CD14-positive monocyte (primary cell): ENCODE measurements around the gene PRKN. TPM values are rescaled to one million over a fixed set of nuclear protein-coding genes. Genes with fewer than 3 reads are reported as not detected.

ENCODE experiments used
- DNase-seq, 3 donors: peaks; one replicate each; pipeline ENCODE4 v3.0.0-alpha.2; 2011 to 2022
- H2AFZ ChIP-seq: 2 replicates; pipeline ENCODE4 v1.6.0; 2012; ENCODE audit warnings: mild to moderate bottlenecking, low read depth, low read length, inconsistent platforms; ENCODE audit not compliant: insufficient read depth, poor library complexity, severe bottlenecking
- H3K27ac ChIP-seq, 2 donors: 1 replicate in 1 of 2; 2 replicates in 1 of 2; pipeline ENCODE4 v1.5.1; 2012 to 2013; ENCODE audit warnings: low read length in 2 of 2, control low read depth in 1 of 2, inconsistent platforms in 1 of 2, low read depth in 1 of 2, mild to moderate bottlenecking in 1 of 2
- H3K27me3 ChIP-seq, 2 donors: one replicate each; pipeline versions ENCODE4 v1.6.0 to v1.6.1; 2011 to 2013; ENCODE audit warnings: low read length in 2 of 2; ENCODE audit not compliant: control insufficient read depth in 2 of 2, insufficient read depth in 2 of 2
- H3K36me3 ChIP-seq, 2 donors: replicated peaks in 1 of 2; 1 replicate in 1 of 2; 2 replicates in 1 of 2; pipeline versions ENCODE4 v1.5.1 to v1.6.1; 2012 to 2013; ENCODE audit warnings: low read length in 2 of 2, control low read depth in 1 of 2, inconsistent platforms in 1 of 2, mild to moderate bottlenecking in 1 of 2; ENCODE audit not compliant: insufficient read depth in 2 of 2, control insufficient read depth in 1 of 2
- H3K4me1 ChIP-seq, 2 donors: 1 replicate in 1 of 2; 2 replicates in 1 of 2; pipeline versions ENCODE4 v1.5.1 to v1.6.1; 2012 to 2013; ENCODE audit warnings: low read length in 2 of 2, control low read depth in 1 of 2, inconsistent platforms in 1 of 2, mild to moderate bottlenecking in 1 of 2, moderate library complexity in 1 of 2; ENCODE audit not compliant: insufficient read depth in 2 of 2, control insufficient read depth in 1 of 2
- H3K4me2 ChIP-seq: replicated peaks from 2 replicates; pipeline ENCODE3; 2012; ENCODE audit warnings: low read length, moderate library complexity, mild to moderate bottlenecking; ENCODE audit not compliant: poor library complexity, severe bottlenecking; ENCODE audit errors: extremely low read depth
- H3K4me3 ChIP-seq, 3 experiments: fragments of 200-600 bp in 1 of 3; sonication (generic) in 1 of 3; replicated peaks in 1 of 3; 1 replicate in 2 of 3; 2 replicates in 1 of 3; pipeline ENCODE4 v1.5.1; 2011 to 2013; ENCODE audit warnings: low read length in 3 of 3, mild to moderate bottlenecking in 3 of 3, control low read depth in 2 of 3, low read depth in 2 of 3, inconsistent platforms in 1 of 3, moderate library complexity in 1 of 3
- H3K79me2 ChIP-seq: 2 replicates; pipeline ENCODE4 v1.6.0; 2012; ENCODE audit warnings: mild to moderate bottlenecking, control low read depth, inconsistent platforms, low read length, moderate library complexity; ENCODE audit not compliant: insufficient read depth
- H3K9ac ChIP-seq: 2 replicates; pipeline ENCODE4 v1.6.0; 2017; ENCODE audit warnings: low read length, mild to moderate bottlenecking; ENCODE audit not compliant: insufficient read depth, poor library complexity, severe bottlenecking
- H3K9me3 ChIP-seq, 2 donors: replicated peaks in 1 of 2; 1 replicate in 1 of 2; 2 replicates in 1 of 2; pipeline versions ENCODE4 v1.5.1 to v1.6.1; 2012 to 2013; ENCODE audit warnings: low read length in 2 of 2, control low read depth in 1 of 2; ENCODE audit not compliant: control insufficient read depth in 1 of 2, insufficient read depth in 1 of 2
- H4K20me1 ChIP-seq: 2 replicates; pipeline ENCODE4 v1.6.0; 2012; ENCODE audit warnings: mild to moderate bottlenecking, low read length, control low read depth, moderate library complexity; ENCODE audit not compliant: insufficient read depth
- H3K27ac Mint-ChIP-seq, 7 donors: one replicate each; pipeline ENCODE4 v1.8.0; 2020; ENCODE audit warnings: mild to moderate bottlenecking in 7 of 7, mixed read lengths in 7 of 7, moderate library complexity in 6 of 7, inconsistent platforms in 2 of 7
- H3K27me3 Mint-ChIP-seq, 3 donors: one replicate each; pipeline ENCODE4 v1.8.0; 2021 to 2022; ENCODE audit warnings: low read depth in 3 of 3, mild to moderate bottlenecking in 3 of 3, mixed read lengths in 3 of 3, moderate library complexity in 3 of 3, inconsistent platforms in 1 of 3
- H3K36me3 Mint-ChIP-seq, 2 donors: one replicate each; pipeline ENCODE4 v1.8.0; 2020; ENCODE audit warnings: mixed read lengths in 2 of 2, inconsistent platforms in 1 of 2, mild to moderate bottlenecking in 1 of 2
- H3K4me1 Mint-ChIP-seq: one replicate; pipeline ENCODE4 v1.8.0; 2020; ENCODE audit warnings: mild to moderate bottlenecking, mixed read lengths
- H3K4me3 Mint-ChIP-seq, 2 donors: one replicate each; pipeline ENCODE4 v1.8.0; 2020; ENCODE audit warnings: mild to moderate bottlenecking in 2 of 2, mixed read lengths in 2 of 2, moderate library complexity in 1 of 2
- H3K9me3 Mint-ChIP-seq, 7 donors: one replicate each; pipeline ENCODE4 v1.8.0; 2020 to 2022; ENCODE audit warnings: mixed read lengths in 7 of 7, mild to moderate bottlenecking in 6 of 7, moderate library complexity in 6 of 7, inconsistent platforms in 2 of 7
- CTCF ChIP-seq: fragments of 200-600 bp; IDR thresholded peaks from one replicate; pipeline ENCODE4 v1.8.0; 2022; ENCODE audit warnings: antibody characterized with exemption, mild to moderate bottlenecking
- WGBS: methylation state at CpG from one replicate; pipeline ENCODE4 v1.1.5; 2013; ENCODE audit warnings: missing lambda C conversion rate; ENCODE audit not compliant: insufficient coverage; 5-methylcytosine and 5-hydroxymethylcytosine counted together
- intact Hi-C, 2 donors: fragments of 100-400 bp; cut with micrococcal nuclease; formaldehyde crosslinking; loops; one replicate each; pipeline versions ENCODE4 v1.15.0 to v1.15.1; 2023
- polyA plus RNA-seq, 3 donors: library from polyadenylated mRNA; depleted of rRNA in 1 of 3; unstranded in 2 of 3; stranded (reverse) in 1 of 3; fragments of 300-500 nt in 2 of 3; fragments of >200 nt in 1 of 3; fragmentation: Illumina TruSeq in 2 of 3; gene quantifications; 1 replicate in 2 of 3; 2 replicates in 1 of 3; pipeline ENCODE4 v1.2.3, GENCODE V29; 2012 to 2021

The PRKN gene
- polyA plus RNA-seq, 3 donors = 0.19 to 0.21 TPM; not detected in 1

GRCh38 chr6:162125659-162126058 is 601.9 kb downstream of the PRKN start:
- intact Hi-C loops = loop anchor here in 1 of 2 donors (10.0 kb wide), 1 partner anchor 49 kb away; no protein-coding TSS in a partner anchor
- Histone ChIP-seq H3K4me1 (no peaks in the 10 kb centered on the region), H3K27ac (no peak overlapping the region), H4K20me1 (no peaks in the 10 kb centered on the region), H3K9me3 (no peaks in the 10 kb centered on the region), H3K36me3 (no peaks in the 10 kb centered on the region), H3K9ac (no peak overlapping the region), H3K79me2 (no peaks in the 10 kb centered on the region), H3K27me3 (no peaks in the 10 kb centered on the region), H3K4me3 (no peak overlapping the region), H3K4me2 (no peak overlapping the region), H2AFZ (no peak overlapping the region)
- Mint-ChIP-seq H3K9me3 (peaks cover 0 to 5% (median 0%) of the 10 kb centered on the region in 7 donors), H3K27me3 (peaks cover 0 to 1% (median 0%) of the 10 kb centered on the region in 3 donors), H3K4me1 (no peaks in the 10 kb centered on the region), H3K27ac (no peak overlapping the region), H3K36me3 (no peaks in the 10 kb centered on the region), H3K4me3 (no peak overlapping the region)
- WGBS = 80% methylated on average over 1 of the region's 5 CpGs
- no peak for TF ChIP-seq CTCF
- DNase-seq = no peak

- no peak for TF ChIP-seq CTCF
- Histone ChIP-seq H4K20me1 (no peaks in the 10 kb centered on the region), H3K4me2 (no peak overlapping the region), H3K79me2 (no peaks in the 10 kb centered on the region), H3K36me3 (no peaks in the 10 kb centered on the region), H3K27me3 (no peaks in the 10 kb centered on the region), H3K9ac (no peak overlapping the region), H3K27ac (no peak overlapping the region), H2AFZ (no peak overlapping the region), H3K4me1 (peaks cover 3% of the 10 kb centered on the region in 2 donors), H3K9me3 (no peaks in the 10 kb centered on the region), H3K4me3 (no peak overlapping the region)
- no peak overlapping the region for H3K27ac Mint-ChIP-seq
- peaks cover 0 to under 1% (median 0%) of the 10 kb centered on the region in 3 donors for H3K27me3 Mint-ChIP-seq
- peaks cover 0 to 4% (median 0%) of the 10 kb centered on the region in 7 donors for H3K9me3 Mint-ChIP-seq
- no peak for DNase-seq
- intact Hi-C loops = loop anchor here in 1 of 2 donors (10.0 kb wide), 1 partner anchor 50 kb away; no protein-coding TSS in a partner anchor
- no peak overlapping the region for H3K4me3 Mint-ChIP-seq
- peaks cover under 1% of the 10 kb centered on the region for H3K4me1 Mint-ChIP-seq
- no peaks in the 10 kb centered on the region for H3K36me3 Mint-ChIP-seq
- 97% methylated on average over 9 of the region's 15 CpGs for WGBS
Measured at GRCh38 chr6:162124710-162125435, 602.7 kb downstream of the PRKN start.
